ENCODE data around the gene SRPRA.

DNA sequence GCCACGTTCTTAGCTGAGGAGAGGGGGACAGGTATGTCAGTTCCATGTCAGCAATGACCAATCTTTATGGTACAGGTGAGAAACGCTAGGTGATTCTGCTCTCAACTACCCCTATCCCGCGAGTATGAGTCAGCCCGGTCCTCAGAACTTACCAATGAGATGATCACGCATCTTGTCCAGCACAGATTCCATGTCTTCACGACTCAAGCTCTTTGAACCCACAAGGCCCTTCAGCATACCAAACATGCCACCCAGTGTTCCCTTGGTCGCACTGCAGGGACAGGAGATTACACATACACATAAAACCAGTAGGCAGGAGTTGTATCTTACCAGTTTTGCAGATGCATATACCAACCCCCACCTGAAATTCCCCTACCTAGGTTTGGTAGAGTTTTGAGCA lies 2.9 kb downstream of the SRPRA start:
- TF ChIP-seq, protein P1, sequence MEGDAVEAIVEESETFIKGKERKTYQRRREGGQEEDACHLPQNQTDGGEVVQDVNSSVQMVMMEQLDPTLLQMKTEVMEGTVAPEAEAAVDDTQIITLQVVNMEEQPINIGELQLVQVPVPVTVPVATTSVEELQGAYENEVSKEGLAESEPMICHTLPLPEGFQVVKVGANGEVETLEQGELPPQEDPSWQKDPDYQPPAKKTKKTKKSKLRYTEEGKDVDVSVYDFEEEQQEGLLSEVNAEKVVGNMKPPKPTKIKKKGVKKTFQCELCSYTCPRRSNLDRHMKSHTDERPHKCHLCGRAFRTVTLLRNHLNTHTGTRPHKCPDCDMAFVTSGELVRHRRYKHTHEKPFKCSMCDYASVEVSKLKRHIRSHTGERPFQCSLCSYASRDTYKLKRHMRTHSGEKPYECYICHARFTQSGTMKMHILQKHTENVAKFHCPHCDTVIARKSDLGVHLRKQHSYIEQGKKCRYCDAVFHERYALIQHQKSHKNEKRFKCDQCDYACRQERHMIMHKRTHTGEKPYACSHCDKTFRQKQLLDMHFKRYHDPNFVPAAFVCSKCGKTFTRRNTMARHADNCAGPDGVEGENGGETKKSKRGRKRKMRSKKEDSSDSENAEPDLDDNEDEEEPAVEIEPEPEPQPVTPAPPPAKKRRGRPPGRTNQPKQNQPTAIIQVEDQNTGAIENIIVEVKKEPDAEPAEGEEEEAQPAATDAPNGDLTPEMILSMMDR (IDR thresholded peaks at IDR 0.05): no peak
- no peak for TF ChIP-seq POLR2A (IDR thresholded peaks at IDR 0.05)

All from adrenal gland (tissue), 5 donors.